K562 (cell line): ENCODE data around the gene CALB2. TPM values are rescaled to one million over a fixed set of nuclear protein-coding genes. Genes with fewer than 3 reads are reported as not detected.

Experiments used
- CREM ChIP-seq: IDR thresholded peaks from 2 replicates; pipeline ENCODE4 v1.6.1; 2014; ENCODE audit warnings: antibody characterized with exemption, low read depth
- CTCFL ChIP-seq: IDR thresholded peaks from 2 replicates; pipeline ENCODE4 v1.6.1; 2011; ENCODE audit warnings: borderline replicate concordance, low read depth, mild to moderate bottlenecking, moderate library complexity, low read length; ENCODE audit not compliant: insufficient read depth, poor library complexity, severe bottlenecking
- GATAD2B ChIP-seq: fragments of 450-650 bp; IDR thresholded peaks from 2 replicates; pipeline ENCODE4 v1.6.1; 2017; ENCODE audit warnings: mild to moderate bottlenecking, borderline replicate concordance
- IFI16 ChIP-seq: fragments of 250-450 bp; sonication (Bioruptor Pico); IDR thresholded peaks from 2 replicates; pipeline ENCODE4 v2.1.2; 2022; ENCODE audit warnings: mild to moderate bottlenecking, inconsistent platforms
- SMC3 ChIP-seq: conservative IDR thresholded peaks from 2 replicates; pipeline ENCODE4 v1.6.1; 2011; ENCODE audit warnings: low read depth, low read length, improper control_type of control experiment; ENCODE audit not compliant: insufficient read depth
- SRSF7 ChIP-seq: fragments of 200-400 bp; formaldehyde crosslinking; optimal IDR thresholded peaks from 2 replicates; pipeline ENCODE3; 2017; ENCODE audit warnings: mild to moderate bottlenecking, low read depth, low read length
- STAG1 ChIP-seq: sonication (generic); formaldehyde crosslinking; IDR thresholded peaks from 2 replicates; pipeline ENCODE4 v1.5.0; 2020; ENCODE audit warnings: missing genetic modification reagents, borderline replicate concordance
- ZNF511 ChIP-seq: sonication (generic); formaldehyde crosslinking; IDR thresholded peaks from 2 replicates; pipeline ENCODE4 v1.8.0; 2022; ENCODE audit warnings: mild to moderate bottlenecking, missing genetic modification reagents
- polyA plus RNA-seq, 8 experiments: library from polyadenylated mRNA; depleted of rRNA in 4 of 8; stranded (reverse) in 5 of 8; unstranded in 3 of 8; fragments of >200 nt; fragmentation: Nextera tagmentation in 2 of 8; fragmentation: Illumina TruSeq in 1 of 8; extraction: Ambion mirVana in 2 of 8; extraction: Trizol in 1 of 8; gene quantifications; 2 replicates each; pipeline versions ENCODE4 v1.2.1 to v1.2.3, GENCODE V29; 2011 to 2014; ENCODE audit warnings: inconsistent platforms in 1 of 8, missing spikeins in 1 of 8
- total RNA-seq, 7 experiments: library from RNA; depleted of rRNA in 6 of 7; stranded (reverse); fragments of >200 nt in 6 of 7; fragmentation: Illumina TruSeq in 2 of 7; extraction: Trizol in 2 of 7; gene quantifications; 2 replicates each; pipeline versions ENCODE4 v1.2.1 to v1.2.3, GENCODE V29; 2011 to 2021; ENCODE audit warnings: low replicate concordance in 1 of 7

The CALB2 gene
- total and polyA plus RNA-seq, 9 of the 15 experiments (the other 6 are each of a cell fraction or from before 2014, with no cell fraction given) = not detected

- TF ChIP-seq ZNF511 (CRISPR knock-in tag) = no peak
- no peak for TF ChIP-seq GATAD2B
- TF ChIP-seq SMC3 = peak; percentile 69
- no peak for TF ChIP-seq SRSF7
- no peak for TF ChIP-seq IFI16 (CRISPR knock-in tag)
- 0 out of 2 replicates have a peak, but pooled peaks have one; percentile 7 for TF ChIP-seq CREM
- peak; percentile 47 for TF ChIP-seq CTCFL
- peak; percentile 10; the same call in 1 of the 2 replicates for TF ChIP-seq STAG1 (CRISPR knock-in tag)
Measured at GRCh38 chr16:71412270-71413160, 54.0 kb downstream of the CALB2 start (continued).
